Measurements from ENCODE around the gene STKLD1. TPM values are rescaled to one million over a fixed set of nuclear protein-coding genes. Genes with fewer than 3 reads are reported as not detected.

Gene STKLD1
- total and polyA plus RNA-seq, 2 donors (not counting 1 experiment from before 2014, with no cell fraction given): 0.18 to 1.1 TPM

- H2AFZ ChIP-seq (ENCODE audit: insufficient read depth, low read depth, low read length, poor library complexity, severe bottlenecking): no peak overlapping the region
- no peak overlapping the region for H3K27ac ChIP-seq (ENCODE audit: low read length in 2 of 2)
- Mint-ChIP-seq H3K27me3 (no peaks in the 10 kb centered on the region), H3K4me3 (no peak overlapping the region), H3K9me3 (ENCODE audit: insufficient read depth) (no peaks in the 10 kb centered on the region), H3K27ac (no peak overlapping the region), H3K4me1 (no peaks in the 10 kb centered on the region)
- DNase-seq: no peak
- H3K27me3 ChIP-seq (replicated peaks in 1 of 4; ENCODE audit: control extremely low read depth in 1 of 4, control insufficient read depth in 3 of 4, insufficient read depth in 4 of 4, low read length in 3 of 4): no peaks in the 10 kb centered on the region
- ATAC-seq (ENCODE audit: low read depth): no peak
- H3K79me2 ChIP-seq (ENCODE audit: control insufficient read depth, insufficient read depth, low read length): no peaks in the 10 kb centered on the region
- H3K36me3 ChIP-seq (replicated peaks in 1 of 2; ENCODE audit: control extremely low read depth in 1 of 2, control insufficient read depth in 1 of 2, extremely low read depth in 1 of 2, insufficient read depth in 2 of 2, low read length in 1 of 2): peaks cover 0 to 3% of the 10 kb centered on the region in 2 experiments
- 85% methylated on average over 3 of the region's 9 CpGs for WGBS (ENCODE audit: insufficient coverage)
- TF ChIP-seq CTCF (IDR thresholded peaks at IDR 0.05) (no peak), EZH2 (IDR thresholded peaks at IDR 0.05; ENCODE audit: borderline replicate concordance, insufficient read depth, low read depth, low read length, poor library complexity, severe bottlenecking) (no peak)
- H3K4me1 ChIP-seq (ENCODE audit: control insufficient read depth in 2 of 2, insufficient read depth in 2 of 2, low read length in 2 of 2): no peaks in the 10 kb centered on the region
- ChIA-PET POLR2A (no interaction called here), CTCF (interaction anchor here (0.5 kb wide), 1 partner anchor 111 kb away, joined by 5 read pairs; no protein-coding TSS in a partner anchor)
- H3K4me2 ChIP-seq (replicated peaks; ENCODE audit: low read depth, low read length, poor library complexity, severe bottlenecking): no peak overlapping the region
- H3K4me3 ChIP-seq (ENCODE audit: control extremely low read depth in 1 of 5, extremely low read depth in 1 of 5, insufficient read depth in 1 of 5, low read depth in 2 of 5, low read length in 4 of 5): no peak overlapping the region
- no peaks in the 10 kb centered on the region for H4K20me1 ChIP-seq (ENCODE audit: control insufficient read depth, insufficient read depth, low read length, poor library complexity, severe bottlenecking)
- H3K9me3 ChIP-seq (ENCODE audit: control extremely low read depth in 1 of 3, control insufficient read depth in 2 of 3, insufficient read depth in 1 of 3, low read length in 2 of 3): no peaks in the 10 kb centered on the region
- no peak overlapping the region for H3K9ac ChIP-seq (ENCODE audit: low read length)
- intact Hi-C loops (cut with micrococcal nuclease): no loop called here
Observed at GRCh38 chr9:133397895-133398294, 21.7 kb downstream of the STKLD1 start.

- peaks cover 0 to 12% of the 10 kb centered on the region in 2 experiments for H3K36me3 ChIP-seq (replicated peaks in 1 of 2; ENCODE audit: control extremely low read depth in 1 of 2, control insufficient read depth in 1 of 2, extremely low read depth in 1 of 2, insufficient read depth in 2 of 2, low read length in 1 of 2)
- DNase-seq: no peak
- no peaks in the 10 kb centered on the region for H3K79me2 ChIP-seq (ENCODE audit: control insufficient read depth, insufficient read depth, low read length)
- no peak for ATAC-seq (ENCODE audit: low read depth)
- no peak overlapping the region for H2AFZ ChIP-seq (ENCODE audit: insufficient read depth, low read depth, low read length, poor library complexity, severe bottlenecking)
- H4K20me1 ChIP-seq (ENCODE audit: control insufficient read depth, insufficient read depth, low read length, poor library complexity, severe bottlenecking): peaks cover 23% of the 10 kb centered on the region
- no peaks in the 10 kb centered on the region for H3K27me3 ChIP-seq (replicated peaks in 1 of 4; ENCODE audit: control extremely low read depth in 1 of 4, control insufficient read depth in 3 of 4, insufficient read depth in 4 of 4, low read length in 3 of 4)
- Mint-ChIP-seq H3K4me1 (no peaks in the 10 kb centered on the region), H3K27me3 (no peaks in the 10 kb centered on the region), H3K9me3 (ENCODE audit: insufficient read depth) (no peaks in the 10 kb centered on the region), H3K27ac (no peak overlapping the region), H3K4me3 (no peak overlapping the region)
- intact Hi-C loops (cut with micrococcal nuclease): no loop called here
- H3K4me1 ChIP-seq (ENCODE audit: control insufficient read depth in 2 of 2, insufficient read depth in 2 of 2, low read length in 2 of 2): no peaks in the 10 kb centered on the region
- TF ChIP-seq EZH2 (IDR thresholded peaks at IDR 0.05; ENCODE audit: borderline replicate concordance, insufficient read depth, low read depth, low read length, poor library complexity, severe bottlenecking) (no peak), CTCF (IDR thresholded peaks at IDR 0.05) (no peak)
- H3K9me3 ChIP-seq (ENCODE audit: control extremely low read depth in 1 of 3, control insufficient read depth in 2 of 3, insufficient read depth in 1 of 3, low read length in 2 of 3): no peaks in the 10 kb centered on the region
- H3K4me3 ChIP-seq (ENCODE audit: control extremely low read depth in 1 of 5, extremely low read depth in 1 of 5, insufficient read depth in 1 of 5, low read depth in 2 of 5, low read length in 4 of 5): no peak overlapping the region
- H3K27ac ChIP-seq (ENCODE audit: low read length in 2 of 2): no peak overlapping the region
- H3K4me2 ChIP-seq (replicated peaks; ENCODE audit: low read depth, low read length, poor library complexity, severe bottlenecking): no peak overlapping the region
- WGBS (ENCODE audit: insufficient coverage): 92% methylated on average over 12 of the region's 12 CpGs
- no peak overlapping the region for H3K9ac ChIP-seq (ENCODE audit: low read length)
- ChIA-PET POLR2A (interaction anchor here (0.6 to 0.7 kb wide), 2 partner anchors 11 to 334 kb away, joined by 3 to 4 read pairs; no protein-coding TSS in a partner anchor), CTCF (interaction anchor here (0.5 to 1.3 kb wide), 6 partner anchors 19 to 213 kb away, joined by 3 to 5 read pairs (median 4); no protein-coding TSS in a partner anchor)
Observed at GRCh38 chr9:133400292-133400691, 24.1 kb downstream of the STKLD1 start.
